GM21619 (cell line): ENCODE data around the gene NUPR1.
"Not testable (repeated sequence)": the region's sequence is repeated elsewhere in the genome, so short reads cannot be mapped to it uniquely, and the experiment has no call there.

Experiments used
- ATAC-seq: cut with Tn5 transposase; IDR thresholded peaks from one replicate; pipeline ENCODE4 v1.9.1; 2021; ENCODE audit not compliant: unreplicated experiment

Gene NUPR1

DNA sequence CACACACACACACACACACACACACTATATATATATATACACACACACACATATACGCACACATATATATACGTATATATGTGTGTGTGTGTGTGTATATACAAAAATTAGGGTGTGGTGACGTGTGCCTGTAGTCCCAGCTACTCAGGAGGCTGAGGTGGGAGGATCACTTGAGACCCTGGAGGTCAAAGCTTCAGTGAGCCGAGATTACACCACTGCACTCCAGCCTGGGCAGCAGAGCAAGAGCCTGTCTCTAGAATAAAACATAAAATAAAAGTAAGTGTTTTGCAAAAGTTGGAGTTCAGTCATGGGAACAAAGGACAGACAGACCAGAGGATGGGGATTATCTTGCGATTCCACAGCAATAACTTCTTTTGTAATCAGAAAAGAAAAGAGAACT, 10.8 kb downstream of the NUPR1 start:
- ATAC-seq: no peak

DNA sequence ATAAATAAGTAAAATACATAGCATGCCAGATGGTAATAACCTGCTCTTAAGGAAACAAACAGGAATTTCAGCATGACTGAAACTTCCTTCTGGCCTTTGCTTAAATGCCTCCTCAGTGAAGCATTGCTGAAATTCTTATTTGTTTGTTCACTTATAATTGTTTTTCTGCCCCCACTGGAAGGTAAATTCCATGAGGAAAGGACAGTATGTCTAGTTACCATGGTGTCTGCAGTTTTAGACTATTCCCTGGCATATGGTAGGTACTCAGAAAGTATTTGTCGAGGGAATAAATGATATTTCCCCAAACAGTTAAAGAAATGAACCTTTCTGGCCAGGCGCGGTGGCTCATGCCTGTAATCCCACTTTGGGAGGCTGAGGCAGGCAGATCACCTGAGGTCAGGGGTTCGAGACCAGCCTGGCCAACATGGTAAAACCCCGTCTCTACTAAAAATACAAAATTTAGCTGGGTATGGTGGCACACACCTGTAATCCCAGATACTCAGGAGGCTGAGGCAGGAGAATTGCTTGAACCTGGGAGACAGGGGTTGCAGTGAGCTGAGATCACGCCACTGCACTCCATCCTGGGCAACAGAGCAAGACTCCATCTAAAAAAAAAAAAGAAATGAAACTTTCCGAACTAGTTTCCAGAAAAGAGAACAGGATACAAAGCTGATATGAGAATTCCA, 11.5 kb downstream of the NUPR1 start:
- not testable (repeated sequence) for ATAC-seq

DNA sequence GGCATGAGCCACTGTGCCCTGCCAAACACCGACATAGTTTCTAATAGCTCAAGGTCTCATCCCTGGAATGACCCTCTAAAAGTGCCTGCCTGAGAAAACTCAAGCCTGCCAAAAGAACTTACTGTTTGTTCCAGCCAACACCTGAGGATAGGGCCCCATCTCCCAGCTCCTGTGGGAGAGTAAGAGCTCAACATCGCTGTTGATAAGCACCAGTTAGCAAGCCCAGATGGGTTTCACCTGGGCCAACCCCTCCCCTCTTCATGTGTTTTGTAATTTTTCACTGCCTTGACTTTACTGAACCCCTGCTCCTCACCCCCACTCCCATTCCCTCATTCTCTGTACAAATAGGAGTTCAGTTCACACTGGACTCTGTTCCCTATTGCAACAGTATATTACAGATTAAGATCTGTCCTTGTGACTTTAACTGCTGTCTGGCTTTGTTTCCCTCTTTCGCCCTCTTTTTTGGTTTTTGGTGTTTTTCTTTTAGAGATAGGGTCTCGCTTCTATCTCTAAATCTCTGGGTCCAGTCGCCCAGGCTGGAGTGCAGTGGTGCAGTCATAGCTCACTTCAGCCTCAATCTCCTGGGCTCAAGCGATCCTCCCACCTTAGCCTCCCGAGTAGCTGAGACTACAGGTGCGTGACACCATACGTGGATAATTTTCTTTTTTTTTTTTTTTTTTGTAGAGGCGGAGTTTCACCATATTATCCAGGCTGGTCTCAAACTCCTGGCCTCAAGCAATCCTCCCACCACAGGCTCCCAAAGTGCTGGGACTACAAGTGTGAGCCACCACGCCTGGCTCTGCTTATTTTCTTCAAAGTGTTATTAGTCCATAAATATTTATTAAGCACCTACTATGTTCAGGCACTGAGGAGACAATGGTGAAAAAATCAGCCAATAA, 12.3 kb downstream of the NUPR1 start:
- ATAC-seq: no peak

DNA sequence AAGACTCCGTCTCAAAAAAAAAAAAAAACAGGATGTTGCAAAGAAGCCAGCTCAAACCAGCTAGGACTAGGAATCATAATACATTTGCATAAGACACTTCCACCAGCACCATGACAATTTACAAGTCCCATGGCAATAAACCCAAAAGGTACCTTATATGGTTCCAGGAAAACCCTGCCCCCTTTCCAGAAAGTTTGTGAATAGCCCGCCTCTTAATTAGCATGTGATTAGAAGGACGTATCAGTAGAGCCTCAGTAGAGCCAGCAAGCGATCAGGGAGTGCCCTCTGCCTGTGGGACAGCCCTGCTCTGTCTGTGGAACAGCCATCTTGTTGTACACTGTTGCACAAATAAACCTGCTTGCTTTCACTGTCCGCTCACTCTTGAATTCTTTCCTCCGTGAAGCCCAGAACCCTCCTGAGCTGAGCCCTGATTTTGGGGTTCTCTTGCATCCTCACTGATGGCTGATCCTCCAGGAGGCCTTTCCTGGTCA, 14.0 kb downstream of the NUPR1 start:
- no peak for ATAC-seq

DNA sequence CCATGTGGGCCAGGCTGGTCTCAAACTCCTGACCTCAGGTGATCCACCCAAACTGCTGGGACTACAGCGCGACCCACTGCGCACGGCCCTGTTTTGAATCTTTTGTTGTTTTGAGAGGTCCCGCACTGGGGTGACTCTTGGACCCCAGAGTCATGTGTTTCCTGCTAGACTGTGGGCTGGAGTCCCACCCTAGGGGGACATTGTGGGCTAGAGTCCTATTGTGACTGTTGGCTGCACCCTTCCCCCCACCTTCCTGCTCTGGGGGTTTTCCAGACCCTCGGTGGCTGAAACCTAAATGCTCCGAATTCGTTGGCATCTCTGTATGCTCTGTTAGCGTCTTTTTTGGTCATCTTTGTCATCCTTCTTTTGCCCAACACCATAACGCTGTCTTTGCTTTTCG, 16.0 kb downstream of the NUPR1 start:
- no peak for ATAC-seq

DNA sequence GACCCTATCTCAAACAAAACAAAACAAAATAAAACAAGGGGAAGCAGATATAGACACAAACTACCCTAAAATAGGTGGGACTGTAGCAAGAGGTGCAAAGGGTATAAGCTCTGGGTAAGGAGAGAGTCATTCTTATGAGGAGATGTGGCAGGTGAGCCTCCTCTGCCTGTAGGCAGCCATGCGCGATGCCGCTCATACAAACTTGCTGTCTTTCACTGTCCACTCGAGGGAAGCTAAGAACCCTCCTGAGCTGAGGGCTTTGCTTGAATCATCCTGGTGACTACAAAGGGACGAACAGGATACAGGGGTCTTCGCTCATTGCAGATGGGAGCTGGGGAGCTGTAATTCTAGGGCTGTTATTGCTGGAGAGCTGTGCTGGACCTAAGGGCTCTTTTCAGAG, 17.3 kb downstream of the NUPR1 start:
- no peak for ATAC-seq

DNA sequence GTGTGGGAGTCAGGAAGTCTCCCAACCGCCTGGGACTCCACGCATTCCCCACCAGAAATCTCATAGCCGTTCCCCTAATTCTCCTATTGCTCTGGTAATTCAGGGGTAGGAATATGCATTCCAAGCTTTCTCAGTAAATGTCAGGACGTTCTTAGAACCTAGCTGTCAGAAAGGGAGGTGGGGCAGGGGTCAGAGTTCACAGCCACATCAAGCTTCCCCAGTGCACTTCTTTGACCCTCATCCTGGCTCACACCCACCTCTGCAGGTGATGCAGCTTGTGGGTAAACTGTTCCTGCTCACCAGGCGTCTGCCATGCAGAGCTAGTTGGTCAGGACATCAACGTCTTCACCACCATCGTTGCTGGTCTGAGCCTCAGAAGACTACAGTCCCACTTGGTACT, 18.1 kb downstream of the NUPR1 start:
- no peak for ATAC-seq

DNA sequence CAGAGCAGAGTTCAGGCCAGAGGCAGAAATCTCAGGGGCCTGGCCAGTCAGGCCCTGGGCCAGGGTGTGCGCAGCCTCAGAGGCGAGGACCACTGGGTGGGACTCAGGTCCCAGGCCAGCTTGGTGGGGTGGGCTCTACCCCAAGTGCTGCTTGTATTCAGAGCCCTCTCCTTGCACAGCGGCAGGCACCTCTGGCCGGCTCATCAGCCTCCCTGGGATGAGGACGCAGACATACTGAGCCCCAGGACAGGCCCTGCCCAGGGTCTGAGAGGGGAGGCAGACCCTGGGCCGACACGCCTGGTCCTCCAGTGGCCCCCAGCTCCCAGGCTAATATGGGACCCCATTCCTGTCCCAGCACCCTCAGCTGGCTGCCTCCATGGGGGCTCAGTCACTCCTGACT, 24.5 kb downstream of the NUPR1 start:
- ATAC-seq: no peak

DNA sequence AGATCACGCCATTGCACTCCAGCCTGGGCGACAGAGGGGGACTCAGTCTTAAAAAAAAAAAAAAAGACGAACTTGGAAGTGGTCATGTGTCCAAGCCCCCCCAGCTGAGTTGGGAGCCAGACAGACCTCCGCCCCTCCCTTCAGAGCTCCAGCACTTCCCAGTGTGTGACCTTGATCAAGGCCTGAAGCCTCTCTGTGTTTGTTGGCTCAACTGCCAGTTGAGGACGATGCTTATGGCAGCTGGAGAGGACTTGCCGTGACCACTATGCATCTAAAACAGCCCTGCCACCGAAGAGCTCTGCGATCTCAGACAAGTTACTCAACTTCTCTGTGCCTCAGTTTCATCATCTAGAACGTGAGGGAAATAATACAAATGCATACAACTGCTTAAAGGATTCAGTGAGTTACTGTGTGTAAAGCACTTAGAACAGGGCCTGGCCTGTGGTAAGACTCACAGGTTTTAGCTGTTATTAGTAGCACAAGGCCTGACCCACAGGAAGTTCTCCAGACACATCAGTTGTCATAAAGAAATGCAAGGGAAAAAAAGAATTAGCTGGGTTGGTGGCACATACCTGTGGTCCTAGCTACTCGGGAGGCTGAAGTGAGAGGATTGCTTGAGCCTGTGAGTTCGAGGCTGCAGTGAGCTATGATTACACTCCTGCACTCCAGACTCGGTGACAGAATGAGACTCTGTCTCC, 25.1 kb downstream of the NUPR1 start:
- no peak for ATAC-seq

DNA sequence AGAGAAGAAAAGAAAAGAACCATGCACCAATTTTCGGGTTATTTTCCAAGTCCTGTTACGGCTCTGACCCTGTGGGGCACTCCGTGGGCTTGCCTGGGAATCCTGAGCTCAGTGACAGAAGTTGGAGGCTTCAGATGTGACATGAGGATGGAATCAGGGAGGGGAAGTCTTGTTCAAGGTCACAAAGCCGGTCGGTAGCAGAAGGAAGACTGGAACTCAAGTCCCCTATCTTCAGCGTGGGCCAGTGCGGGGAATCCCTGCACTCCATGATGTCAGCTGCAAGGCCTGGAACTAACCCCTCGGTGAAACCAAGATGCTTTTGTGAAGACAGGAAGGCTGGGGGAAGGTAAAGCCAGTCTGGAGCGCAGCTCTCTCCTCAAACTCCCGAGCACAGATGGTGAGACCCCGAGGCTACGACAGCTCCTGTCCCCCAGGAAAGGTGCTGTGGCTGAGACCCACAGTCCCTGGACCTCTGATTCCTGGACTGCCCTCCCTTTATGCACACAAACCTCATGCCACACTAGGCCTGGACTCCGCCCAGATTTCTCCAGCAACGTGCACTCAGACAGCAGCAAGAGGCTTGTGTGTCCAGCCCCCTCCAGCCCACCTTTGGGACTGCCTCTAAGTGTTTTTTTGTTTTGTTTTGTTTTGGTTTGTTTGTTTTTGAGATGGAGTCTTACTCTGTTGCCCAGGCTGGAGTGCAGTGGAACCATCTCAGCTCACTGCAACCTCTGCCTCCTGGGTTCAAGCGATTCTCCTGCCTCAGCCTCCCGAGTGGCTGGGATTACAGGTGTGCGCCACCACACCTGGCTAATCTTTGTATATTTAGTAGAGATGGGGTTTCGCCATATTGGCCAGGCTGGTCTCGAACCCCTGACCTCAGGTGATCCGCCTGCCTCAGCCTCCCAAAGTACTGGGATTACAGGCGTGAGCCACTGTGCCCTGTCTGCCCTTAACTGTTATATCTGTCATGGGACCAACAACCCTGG, 26.7 kb downstream of the NUPR1 start:
- ATAC-seq: no peak

DNA sequence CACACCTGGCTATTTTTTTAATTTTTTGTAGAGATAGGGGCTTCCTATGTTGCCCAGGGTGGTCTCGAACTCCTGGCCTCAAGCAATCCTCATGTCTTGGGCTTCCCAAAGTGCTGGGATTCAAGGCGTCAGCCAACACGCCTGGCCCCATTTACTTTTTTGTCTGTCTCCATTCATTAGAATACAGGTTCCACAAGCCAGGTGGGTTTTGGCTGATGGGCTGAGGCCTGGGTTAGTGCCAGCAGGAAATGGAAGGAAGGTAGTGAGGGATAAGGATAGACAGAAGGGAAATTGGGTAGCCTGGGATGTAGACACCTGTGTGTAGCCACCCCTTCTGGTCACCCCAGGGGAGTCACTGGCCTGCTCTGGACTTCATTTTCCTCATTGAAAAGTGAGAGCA, 27.7 kb downstream of the NUPR1 start:
- ATAC-seq: no peak

DNA sequence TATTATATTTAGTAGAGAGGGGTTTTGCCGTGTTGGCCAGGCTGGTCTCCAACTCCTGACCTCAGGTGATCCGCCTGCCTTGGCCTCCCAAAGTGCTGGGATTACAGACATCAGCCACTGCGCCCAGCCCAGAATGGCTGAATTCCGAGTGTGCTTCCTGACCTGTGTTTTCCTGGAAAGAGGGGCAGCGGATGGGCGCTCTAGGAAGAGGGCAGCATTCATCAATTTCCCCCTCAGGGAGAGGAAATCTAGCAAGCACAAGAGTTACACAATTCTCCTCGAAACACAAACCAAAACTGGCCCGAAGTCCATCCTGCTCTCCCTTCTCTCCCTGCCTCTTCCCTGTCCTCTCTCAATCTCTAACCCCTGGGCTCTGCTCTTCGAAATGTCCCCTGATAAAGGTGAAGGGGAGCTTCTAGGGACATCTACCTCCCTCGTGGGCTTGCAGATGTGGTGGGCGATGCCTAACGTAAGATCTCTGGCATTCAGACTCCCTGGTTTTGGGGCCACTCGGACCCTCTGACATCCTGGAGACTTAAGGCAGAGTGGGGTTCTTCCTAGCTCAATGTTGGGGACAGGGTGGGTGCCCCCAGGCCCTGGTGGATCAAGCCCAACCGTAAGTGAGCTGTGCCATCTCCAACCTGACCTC, 33.2 kb downstream of the NUPR1 start:
- ATAC-seq: no peak

DNA sequence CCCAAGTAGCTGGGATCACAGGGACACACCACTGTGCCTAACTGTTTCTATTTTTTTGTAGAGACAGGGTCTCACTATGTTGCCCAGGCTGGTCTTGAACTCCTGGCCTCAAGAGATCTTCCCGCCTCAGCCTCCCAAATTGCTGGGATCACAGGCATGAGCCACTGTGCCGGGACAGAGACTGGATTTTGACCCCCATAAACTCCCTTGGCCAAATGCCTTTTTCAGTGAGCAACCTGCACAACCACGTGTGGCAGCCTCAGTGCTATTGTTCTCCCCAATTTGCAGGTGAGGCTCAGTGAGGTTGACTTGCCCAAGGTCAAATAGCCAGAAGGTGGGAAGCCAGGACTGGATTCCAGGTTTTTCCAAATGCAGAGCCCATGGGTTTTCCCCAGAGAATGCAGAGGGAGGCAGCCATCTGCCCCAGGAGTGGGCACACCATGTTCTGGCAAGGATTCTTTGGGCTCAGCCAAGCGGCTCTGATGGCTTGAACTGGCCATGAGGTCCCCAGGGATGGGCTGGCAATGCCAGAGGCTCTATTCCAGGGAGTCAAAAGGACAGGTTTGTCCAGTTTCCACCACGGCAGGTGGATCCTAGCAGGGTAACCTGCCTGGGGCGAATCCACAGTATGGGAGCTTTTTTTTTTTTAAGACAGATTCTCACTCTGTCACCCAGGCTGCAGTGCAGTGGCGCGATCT, 33.9 kb downstream of the NUPR1 start:
- ATAC-seq: no peak

DNA sequence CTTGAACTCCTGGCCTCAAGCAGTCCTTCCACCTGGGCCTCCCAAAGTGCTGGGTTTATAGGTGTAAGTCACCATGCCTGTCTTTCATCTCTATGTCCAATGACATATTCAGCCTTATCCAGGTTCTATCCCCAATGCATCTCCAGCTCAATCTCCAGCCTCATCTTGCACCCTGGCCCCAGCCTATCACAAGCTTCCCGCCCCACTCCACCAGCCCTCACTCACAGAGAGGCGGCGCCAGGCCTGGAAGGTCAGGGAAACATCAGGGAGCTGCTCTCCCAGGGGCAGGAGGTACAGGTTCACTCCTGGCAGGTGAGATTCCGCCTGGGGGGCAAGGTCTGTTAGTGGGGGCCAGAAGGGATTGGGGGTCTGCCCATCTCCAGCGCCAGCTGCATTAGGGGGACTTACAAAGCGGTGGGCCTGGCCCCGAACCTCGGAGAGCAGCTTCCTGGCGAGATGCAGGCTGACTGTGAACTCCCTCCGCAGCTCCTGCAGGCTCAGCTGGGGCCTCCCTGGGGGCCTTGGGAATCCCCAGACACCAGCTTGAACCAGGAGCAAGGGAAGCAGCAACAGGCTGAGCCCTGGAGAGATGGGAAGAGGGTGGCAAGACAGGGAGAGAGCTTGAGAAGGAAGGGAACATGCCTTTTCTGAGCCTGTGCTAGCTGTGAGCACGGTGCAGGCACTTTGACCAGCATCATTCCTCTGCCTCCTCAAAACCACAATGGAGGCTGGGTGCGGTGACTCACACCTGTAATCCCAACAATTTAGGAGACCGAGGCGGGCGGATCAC, 35.1 kb downstream of the NUPR1 start:
- no peak for ATAC-seq

DNA sequence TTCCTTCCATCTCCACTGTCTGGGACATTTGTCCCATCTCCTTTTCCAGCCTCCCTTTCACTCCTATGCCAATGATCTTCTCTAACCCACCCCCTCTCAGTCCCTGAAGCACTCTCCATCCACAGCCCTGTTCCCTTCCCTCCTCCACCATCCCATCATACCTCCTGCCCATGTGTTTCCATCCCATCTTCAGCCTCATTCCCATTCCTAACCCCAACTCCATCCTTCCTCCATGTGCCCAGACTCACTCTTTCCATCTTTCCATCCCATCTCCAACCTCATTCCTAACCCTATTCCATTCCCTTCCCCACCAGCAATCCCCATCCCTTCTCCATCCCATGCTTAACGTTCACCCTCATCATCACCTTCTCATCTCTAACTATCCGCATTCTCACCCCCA, 36.5 kb downstream of the NUPR1 start:
- no peak for ATAC-seq

DNA sequence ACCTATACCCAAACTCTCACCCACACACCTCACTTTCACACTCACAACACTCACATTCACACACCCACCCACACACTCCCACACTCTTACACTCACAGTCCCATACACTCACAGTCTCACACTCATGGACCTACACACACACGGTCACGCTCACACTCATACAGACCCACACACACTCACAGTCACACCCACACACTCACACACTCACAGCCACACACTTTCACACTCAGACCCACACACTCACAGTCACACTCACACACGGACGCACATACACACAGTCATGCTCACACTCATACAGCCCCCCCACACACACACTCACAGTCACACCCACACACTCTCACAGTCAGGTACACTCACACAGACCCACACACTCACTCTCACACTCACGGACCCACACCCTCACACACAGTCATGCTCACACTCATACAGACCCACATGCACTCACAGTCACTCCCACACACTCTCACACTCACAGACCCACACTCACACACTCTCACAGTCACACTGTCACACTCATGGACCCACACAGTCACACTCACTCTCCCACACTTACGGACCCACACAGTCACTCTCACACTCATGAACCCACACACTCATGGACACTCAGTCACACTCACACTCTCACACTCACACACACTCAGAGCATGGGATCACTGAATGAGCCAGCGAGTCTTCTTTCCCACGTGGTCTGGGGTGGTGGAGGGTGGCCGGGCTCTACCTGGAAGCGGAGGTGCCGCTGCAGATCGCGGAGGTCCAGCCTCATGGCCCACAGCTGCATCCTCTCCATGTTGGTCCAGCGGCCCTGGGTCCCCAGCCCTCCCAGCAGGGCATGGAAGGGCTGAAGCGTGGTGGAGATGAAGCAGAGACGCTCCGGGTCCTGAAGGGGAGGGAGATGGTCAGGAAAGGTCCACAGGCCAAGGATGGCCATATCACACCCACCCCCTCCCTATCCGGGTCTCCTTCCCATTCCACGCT, 37.2 kb downstream of the NUPR1 start:
- ATAC-seq: no peak

DNA sequence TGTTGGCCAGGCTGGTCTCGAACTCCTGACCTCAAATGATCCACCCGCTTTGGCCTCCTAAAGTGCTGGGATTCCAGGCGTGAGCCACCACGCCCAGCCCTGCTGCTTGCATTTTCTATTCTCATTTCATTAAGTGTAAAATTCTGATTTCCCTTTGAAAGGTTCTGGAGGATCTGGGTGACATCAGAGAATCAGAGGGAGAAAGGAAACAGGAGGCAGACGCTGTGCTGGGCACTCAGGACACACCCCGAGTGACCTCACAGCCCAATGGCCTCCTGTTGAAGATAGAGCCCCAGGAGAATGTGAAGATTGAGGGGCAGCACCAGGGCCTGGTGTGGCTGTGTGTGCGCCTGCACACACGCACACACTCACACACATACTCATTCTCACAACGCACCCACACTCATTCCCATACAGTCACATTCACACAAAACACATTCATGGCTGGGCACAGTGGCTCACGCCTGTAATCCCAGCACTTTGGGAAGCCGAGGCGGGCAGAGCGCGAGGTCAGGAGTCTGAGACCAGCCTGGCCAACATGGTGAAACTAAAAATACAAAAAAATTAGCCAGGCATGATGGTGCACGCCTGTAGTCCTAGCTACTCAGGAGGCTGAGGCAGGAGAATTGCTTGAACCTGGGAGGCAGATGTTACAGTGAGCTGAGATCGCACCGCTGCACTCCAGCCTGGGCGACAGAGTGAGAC, 38.1 kb downstream of the NUPR1 start:
- ATAC-seq: not testable (repeated sequence)
